GM23338 (cell line): ENCODE results near the gene FTO. TPM values are rescaled to one million over a fixed set of nuclear protein-coding genes. Genes with fewer than 3 reads are reported as not detected.

Experiments
- ATAC-seq: fragments of 200-7000 bp; cut with Tn5 transposase; 3 replicates; pipeline ENCODE4 v1.9.1; 2020
- DNase-seq: peaks from one replicate; pipeline ENCODE4 v3.0.0-alpha.2; 2015; ENCODE audit warnings: low spot score
- H2AFZ ChIP-seq: fragments of 200-600 bp; sonication (generic); 2 replicates; pipeline ENCODE4 v1.8.0; 2016; ENCODE audit warnings: antibody characterized with exemption, mild to moderate bottlenecking, moderate library complexity
- H3F3A ChIP-seq: fragments of 200-600 bp; sonication (generic); replicated peaks from 2 replicates; pipeline ENCODE4 v1.8.0; 2017; ENCODE audit warnings: antibody characterized with exemption, mixed run types, low read depth
- H3K27ac ChIP-seq: fragments of 200-600 bp; sonication (generic); 2 replicates; pipeline ENCODE4 v1.6.1; 2016; ENCODE audit warnings: low read depth
- H3K27me3 ChIP-seq: fragments of 200-600 bp; sonication (generic); 2 replicates; pipeline ENCODE4 v1.8.0; 2016; ENCODE audit warnings: mild to moderate bottlenecking, mixed run types, moderate library complexity; ENCODE audit not compliant: insufficient read depth
- H3K36me3 ChIP-seq: fragments of 200-600 bp; sonication (generic); 2 replicates; pipeline ENCODE4 v1.8.0; 2016; ENCODE audit warnings: mild to moderate bottlenecking; ENCODE audit not compliant: insufficient read depth
- H3K4me1 ChIP-seq: fragments of 200-600 bp; sonication (generic); 2 replicates; pipeline ENCODE4 v1.8.0; 2016; ENCODE audit warnings: mild to moderate bottlenecking, moderate library complexity; ENCODE audit not compliant: insufficient read depth
- H3K4me2 ChIP-seq: fragments of 200-600 bp; sonication (generic); 2 replicates; pipeline ENCODE4 v1.7.1; 2017; ENCODE audit warnings: mixed run types
- H3K4me3 ChIP-seq: fragments of 200-600 bp; sonication (generic); 2 replicates; pipeline ENCODE4 v1.6.1; 2016; ENCODE audit warnings: mixed run types
- H3K79me2 ChIP-seq: fragments of 200-600 bp; sonication (generic); replicated peaks from 2 replicates; pipeline ENCODE4 v1.8.0; 2017; ENCODE audit warnings: mild to moderate bottlenecking; ENCODE audit not compliant: insufficient read depth
- H3K9me2 ChIP-seq: fragments of 200-600 bp; sonication (generic); 2 replicates; pipeline ENCODE4 v1.8.0; 2017; ENCODE audit not compliant: insufficient read depth
- H4K20me1 ChIP-seq: fragments of 200-600 bp; sonication (generic); replicated peaks from 2 replicates; pipeline ENCODE4 v1.8.0; 2017; ENCODE audit warnings: mild to moderate bottlenecking; ENCODE audit not compliant: insufficient read depth
- H3K27ac Mint-ChIP-seq: 2 replicates; pipeline ENCODE4 v1.8.0; 2020; ENCODE audit warnings: inconsistent platforms, mild to moderate bottlenecking, moderate library complexity, mixed read lengths
- H3K27me3 Mint-ChIP-seq: 3 replicates; pipeline ENCODE4 v1.8.0; 2022; ENCODE audit warnings: low read depth, mild to moderate bottlenecking, moderate library complexity, mixed read lengths, inconsistent platforms; ENCODE audit not compliant: insufficient read depth, poor library complexity
- H3K36me3 Mint-ChIP-seq: 3 replicates; pipeline ENCODE4 v1.8.0; 2021; ENCODE audit warnings: low read depth, mild to moderate bottlenecking, inconsistent platforms, moderate library complexity, mixed read lengths
- H3K4me1 Mint-ChIP-seq: 3 replicates; pipeline ENCODE4 v1.8.0; 2020; ENCODE audit warnings: mild to moderate bottlenecking, inconsistent platforms, mixed read lengths
- H3K4me3 Mint-ChIP-seq: 3 replicates; pipeline ENCODE4 v1.8.0; 2021; ENCODE audit warnings: moderate library complexity, mild to moderate bottlenecking, inconsistent platforms, mixed read lengths
- H3K9me3 Mint-ChIP-seq: 3 replicates; pipeline ENCODE4 v1.8.0; 2020; ENCODE audit warnings: moderate library complexity, mild to moderate bottlenecking, inconsistent platforms, mixed read lengths
- CREB1 ChIP-seq: fragments of 250-450 bp; sonication (Bioruptor Pico); IDR thresholded peaks from 2 replicates; pipeline ENCODE4 v1.5.0; 2020; ENCODE audit warnings: low read depth, mild to moderate bottlenecking, moderate library complexity
- CTCF ChIP-seq, 2 experiments: fragments of 200-600 bp in 1 of 2; sonication (generic) in 1 of 2; conservative IDR thresholded peaks; 2 replicates each; pipeline versions ENCODE4 v1.5.1 to v1.6.1; 2016 to 2017; ENCODE audit warnings: antibody characterized with exemption in 2 of 2, low read depth in 2 of 2, mild to moderate bottlenecking in 2 of 2, moderate library complexity in 1 of 2
- EZH2phosphoT487 ChIP-seq: fragments of 200-600 bp; sonication (generic); IDR thresholded peaks from one replicate; pipeline ENCODE4 v1.8.1; 2018; ENCODE audit warnings: antibody characterized with exemption; ENCODE audit not compliant: unreplicated experiment
- POLR2AphosphoS5 ChIP-seq: IDR thresholded peaks from 2 replicates; pipeline ENCODE4 v1.6.1; 2016; ENCODE audit warnings: antibody characterized with exemption, low read depth
- STAT1 ChIP-seq: IDR thresholded peaks from one replicate; pipeline ENCODE4 v1.6.1; 2016; ENCODE audit warnings: antibody characterized with exemption; ENCODE audit not compliant: unreplicated experiment
- ZNF114 ChIP-seq: fragments of 250-450 bp; sonication (Bioruptor Pico); IDR thresholded peaks from 2 replicates; pipeline ENCODE4 v1.5.0; 2020; ENCODE audit warnings: mild to moderate bottlenecking, moderate library complexity
- ZNF331 ChIP-seq: fragments of 250-450 bp; sonication (Bioruptor Pico); IDR thresholded peaks from 2 replicates; pipeline ENCODE4 v1.5.0; 2020; ENCODE audit warnings: low read depth, mild to moderate bottlenecking, moderate library complexity
- polyA plus RNA-seq: library from polyadenylated mRNA; unstranded; fragments of >200 nt; fragmentation: Nextera tagmentation; extraction: Ambion mirVana; gene quantifications from 2 replicates; pipeline ENCODE4 v1.2.1, GENCODE V29; 2016
- total RNA-seq: library from RNA; depleted of rRNA; stranded (reverse); fragments of >200 nt; shearing (Covaris generic); gene quantifications from 2 replicates; pipeline ENCODE4 v1.2.3, GENCODE V29; 2014
- TF ChIP-seq, protein P1 (sequence below): fragments of 250-450 bp; sonication (Bioruptor Pico); IDR thresholded peaks from 2 replicates; pipeline ENCODE4 v1.5.0; 2020; ENCODE audit warnings: mild to moderate bottlenecking, moderate library complexity
- TF ChIP-seq, protein P2 (sequence below): IDR thresholded peaks from 2 replicates; pipeline ENCODE4 v1.6.1; 2016; ENCODE audit warnings: antibody characterized with exemption
- TF ChIP-seq, protein P3 (sequence below): IDR thresholded peaks from one replicate; pipeline ENCODE4 v1.6.1; 2018; ENCODE audit warnings: antibody characterized with exemption; ENCODE audit not compliant: unreplicated experiment

Gene FTO
- total and polyA plus RNA-seq, 2 experiments from 2014 or later = 17.7 to 69.6 TPM

DNA sequence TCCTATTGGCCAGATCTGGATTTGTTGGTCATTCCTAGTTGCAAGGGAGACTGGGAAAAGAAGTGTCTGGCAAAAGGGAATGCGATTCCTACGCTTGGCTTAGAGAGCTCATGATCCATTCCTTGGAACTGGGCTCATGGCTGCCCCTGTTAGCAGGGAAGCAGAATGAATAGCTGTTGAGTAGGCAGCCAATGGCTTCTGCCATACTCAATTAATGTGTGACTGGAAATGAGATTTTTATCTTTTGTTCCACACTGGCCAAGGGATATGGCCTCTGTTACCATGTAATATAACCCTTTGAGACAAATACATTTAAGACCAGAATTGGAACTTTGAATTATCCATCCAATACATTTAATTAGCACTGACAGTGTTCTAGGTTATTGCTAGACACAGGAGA, 31.0 kb downstream of the FTO start (continued):
- TF ChIP-seq, protein P1, sequence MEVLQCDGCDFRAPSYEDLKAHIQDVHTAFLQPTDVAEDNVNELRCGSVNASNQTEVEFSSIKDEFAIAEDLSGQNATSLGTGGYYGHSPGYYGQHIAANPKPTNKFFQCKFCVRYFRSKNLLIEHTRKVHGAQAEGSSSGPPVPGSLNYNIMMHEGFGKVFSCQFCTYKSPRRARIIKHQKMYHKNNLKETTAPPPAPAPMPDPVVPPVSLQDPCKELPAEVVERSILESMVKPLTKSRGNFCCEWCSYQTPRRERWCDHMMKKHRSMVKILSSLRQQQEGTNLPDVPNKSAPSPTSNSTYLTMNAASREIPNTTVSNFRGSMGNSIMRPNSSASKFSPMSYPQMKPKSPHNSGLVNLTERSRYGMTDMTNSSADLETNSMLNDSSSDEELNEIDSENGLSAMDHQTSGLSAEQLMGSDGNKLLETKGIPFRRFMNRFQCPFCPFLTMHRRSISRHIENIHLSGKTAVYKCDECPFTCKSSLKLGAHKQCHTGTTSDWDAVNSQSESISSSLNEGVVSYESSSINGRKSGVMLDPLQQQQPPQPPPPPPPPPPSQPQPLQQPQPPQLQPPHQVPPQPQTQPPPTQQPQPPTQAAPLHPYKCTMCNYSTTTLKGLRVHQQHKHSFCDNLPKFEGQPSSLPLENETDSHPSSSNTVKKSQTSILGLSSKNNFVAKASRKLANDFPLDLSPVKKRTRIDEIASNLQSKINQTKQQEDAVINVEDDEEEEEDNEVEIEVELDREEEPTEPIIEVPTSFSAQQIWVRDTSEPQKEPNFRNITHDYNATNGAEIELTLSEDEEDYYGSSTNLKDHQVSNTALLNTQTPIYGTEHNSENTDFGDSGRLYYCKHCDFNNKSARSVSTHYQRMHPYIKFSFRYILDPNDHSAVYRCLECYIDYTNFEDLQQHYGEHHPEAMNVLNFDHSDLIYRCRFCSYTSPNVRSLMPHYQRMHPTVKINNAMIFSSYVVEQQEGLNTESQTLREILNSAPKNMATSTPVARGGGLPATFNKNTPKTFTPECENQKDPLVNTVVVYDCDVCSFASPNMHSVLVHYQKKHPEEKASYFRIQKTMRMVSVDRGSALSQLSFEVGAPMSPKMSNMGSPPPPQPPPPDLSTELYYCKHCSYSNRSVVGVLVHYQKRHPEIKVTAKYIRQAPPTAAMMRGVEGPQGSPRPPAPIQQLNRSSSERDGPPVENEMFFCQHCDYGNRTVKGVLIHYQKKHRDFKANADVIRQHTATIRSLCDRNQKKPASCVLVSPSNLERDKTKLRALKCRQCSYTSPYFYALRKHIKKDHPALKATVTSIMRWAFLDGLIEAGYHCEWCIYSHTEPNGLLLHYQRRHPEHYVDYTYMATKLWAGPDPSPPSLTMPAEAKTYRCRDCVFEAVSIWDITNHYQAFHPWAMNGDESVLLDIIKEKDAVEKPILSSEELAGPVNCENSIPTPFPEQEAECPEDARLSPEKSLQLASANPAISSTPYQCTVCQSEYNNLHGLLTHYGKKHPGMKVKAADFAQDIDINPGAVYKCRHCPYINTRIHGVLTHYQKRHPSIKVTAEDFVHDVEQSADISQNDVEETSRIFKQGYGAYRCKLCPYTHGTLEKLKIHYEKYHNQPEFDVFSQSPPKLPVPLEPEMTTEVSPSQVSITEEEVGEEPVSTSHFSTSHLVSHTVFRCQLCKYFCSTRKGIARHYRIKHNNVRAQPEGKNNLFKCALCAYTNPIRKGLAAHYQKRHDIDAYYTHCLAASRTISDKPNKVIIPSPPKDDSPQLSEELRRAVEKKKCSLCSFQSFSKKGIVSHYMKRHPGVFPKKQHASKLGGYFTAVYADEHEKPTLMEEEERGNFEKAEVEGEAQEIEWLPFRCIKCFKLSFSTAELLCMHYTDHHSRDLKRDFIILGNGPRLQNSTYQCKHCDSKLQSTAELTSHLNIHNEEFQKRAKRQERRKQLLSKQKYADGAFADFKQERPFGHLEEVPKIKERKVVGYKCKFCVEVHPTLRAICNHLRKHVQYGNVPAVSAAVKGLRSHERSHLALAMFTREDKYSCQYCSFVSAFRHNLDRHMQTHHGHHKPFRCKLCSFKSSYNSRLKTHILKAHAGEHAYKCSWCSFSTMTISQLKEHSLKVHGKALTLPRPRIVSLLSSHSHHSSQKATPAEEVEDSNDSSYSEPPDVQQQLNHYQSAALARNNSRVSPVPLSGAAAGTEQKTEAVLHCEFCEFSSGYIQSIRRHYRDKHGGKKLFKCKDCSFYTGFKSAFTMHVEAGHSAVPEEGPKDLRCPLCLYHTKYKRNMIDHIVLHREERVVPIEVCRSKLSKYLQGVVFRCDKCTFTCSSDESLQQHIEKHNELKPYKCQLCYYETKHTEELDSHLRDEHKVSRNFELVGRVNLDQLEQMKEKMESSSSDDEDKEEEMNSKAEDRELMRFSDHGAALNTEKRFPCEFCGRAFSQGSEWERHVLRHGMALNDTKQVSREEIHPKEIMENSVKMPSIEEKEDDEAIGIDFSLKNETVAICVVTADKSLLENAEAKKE (CRISPR knock-in tag) = no peak
- TF ChIP-seq, protein P2, sequence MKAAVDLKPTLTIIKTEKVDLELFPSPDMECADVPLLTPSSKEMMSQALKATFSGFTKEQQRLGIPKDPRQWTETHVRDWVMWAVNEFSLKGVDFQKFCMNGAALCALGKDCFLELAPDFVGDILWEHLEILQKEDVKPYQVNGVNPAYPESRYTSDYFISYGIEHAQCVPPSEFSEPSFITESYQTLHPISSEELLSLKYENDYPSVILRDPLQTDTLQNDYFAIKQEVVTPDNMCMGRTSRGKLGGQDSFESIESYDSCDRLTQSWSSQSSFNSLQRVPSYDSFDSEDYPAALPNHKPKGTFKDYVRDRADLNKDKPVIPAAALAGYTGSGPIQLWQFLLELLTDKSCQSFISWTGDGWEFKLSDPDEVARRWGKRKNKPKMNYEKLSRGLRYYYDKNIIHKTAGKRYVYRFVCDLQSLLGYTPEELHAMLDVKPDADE = no peak

DNA sequence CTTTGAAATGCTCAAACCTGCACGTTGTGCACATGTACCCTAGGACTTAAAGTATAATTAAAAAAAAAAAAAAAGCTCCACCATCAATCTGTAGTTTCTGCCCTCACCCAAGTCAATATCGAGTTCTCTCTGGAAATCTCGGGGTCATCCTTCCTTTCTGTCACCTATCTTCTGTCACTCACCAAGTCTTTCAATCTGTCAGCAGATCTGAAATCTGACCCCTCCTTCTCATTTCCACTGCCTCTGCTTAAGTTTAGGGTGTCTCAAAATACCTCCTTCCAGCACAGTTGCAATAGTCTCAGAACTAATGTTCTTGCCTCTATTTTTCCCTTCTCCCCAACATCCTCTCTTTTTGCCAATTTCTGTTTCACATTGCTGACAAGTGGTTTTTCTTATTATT, 32.3 kb downstream of the FTO start:
- H3K36me3 Mint-ChIP-seq = no peaks in the 10 kb centered on the region
- no peak for ATAC-seq

More for the DNA sequence above, 32.3 kb downstream of the FTO start:
- Histone ChIP-seq H4K20me1 (peaks cover 12% of the 10 kb centered on the region), H3K4me3 (no peak overlapping the region), H3K79me2 (peaks cover 50% of the 10 kb centered on the region), H3K27ac (no peak overlapping the region), H3K27me3 (no peaks in the 10 kb centered on the region), H3K36me3 (no peaks in the 10 kb centered on the region), H2AFZ (no peak overlapping the region), H3K4me1 (no peaks in the 10 kb centered on the region), H3K9me2 (no peaks in the 10 kb centered on the region), H3K4me2 (no peak overlapping the region), H3F3A (no peaks in the 10 kb centered on the region)
- Mint-ChIP-seq H3K4me3 (no peak overlapping the region), H3K27me3 (no peaks in the 10 kb centered on the region), H3K9me3 (no peaks in the 10 kb centered on the region), H3K27ac (no peak overlapping the region), H3K4me1 (peaks cover 4% of the 10 kb centered on the region; the same call in 1 of the 3 replicates)
- DNase-seq = no peak
- TF ChIP-seq STAT1 (no peak), CTCF (conservative IDR thresholded peaks at IDR 0.05; ENCODE audit: low read depth in 2 of 2) (no peak), CREB1 (CRISPR knock-in tag) (no peak), EZH2phosphoT487 (no peak), ZNF331 (CRISPR knock-in tag) (no peak), ZNF114 (no peak), POLR2AphosphoS5 (no peak)
- TF ChIP-seq, protein P3, sequence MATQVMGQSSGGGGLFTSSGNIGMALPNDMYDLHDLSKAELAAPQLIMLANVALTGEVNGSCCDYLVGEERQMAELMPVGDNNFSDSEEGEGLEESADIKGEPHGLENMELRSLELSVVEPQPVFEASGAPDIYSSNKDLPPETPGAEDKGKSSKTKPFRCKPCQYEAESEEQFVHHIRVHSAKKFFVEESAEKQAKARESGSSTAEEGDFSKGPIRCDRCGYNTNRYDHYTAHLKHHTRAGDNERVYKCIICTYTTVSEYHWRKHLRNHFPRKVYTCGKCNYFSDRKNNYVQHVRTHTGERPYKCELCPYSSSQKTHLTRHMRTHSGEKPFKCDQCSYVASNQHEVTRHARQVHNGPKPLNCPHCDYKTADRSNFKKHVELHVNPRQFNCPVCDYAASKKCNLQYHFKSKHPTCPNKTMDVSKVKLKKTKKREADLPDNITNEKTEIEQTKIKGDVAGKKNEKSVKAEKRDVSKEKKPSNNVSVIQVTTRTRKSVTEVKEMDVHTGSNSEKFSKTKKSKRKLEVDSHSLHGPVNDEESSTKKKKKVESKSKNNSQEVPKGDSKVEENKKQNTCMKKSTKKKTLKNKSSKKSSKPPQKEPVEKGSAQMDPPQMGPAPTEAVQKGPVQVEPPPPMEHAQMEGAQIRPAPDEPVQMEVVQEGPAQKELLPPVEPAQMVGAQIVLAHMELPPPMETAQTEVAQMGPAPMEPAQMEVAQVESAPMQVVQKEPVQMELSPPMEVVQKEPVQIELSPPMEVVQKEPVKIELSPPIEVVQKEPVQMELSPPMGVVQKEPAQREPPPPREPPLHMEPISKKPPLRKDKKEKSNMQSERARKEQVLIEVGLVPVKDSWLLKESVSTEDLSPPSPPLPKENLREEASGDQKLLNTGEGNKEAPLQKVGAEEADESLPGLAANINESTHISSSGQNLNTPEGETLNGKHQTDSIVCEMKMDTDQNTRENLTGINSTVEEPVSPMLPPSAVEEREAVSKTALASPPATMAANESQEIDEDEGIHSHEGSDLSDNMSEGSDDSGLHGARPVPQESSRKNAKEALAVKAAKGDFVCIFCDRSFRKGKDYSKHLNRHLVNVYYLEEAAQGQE = no peak
